Measurements from ENCODE around the gene MRPS35.

DNA sequence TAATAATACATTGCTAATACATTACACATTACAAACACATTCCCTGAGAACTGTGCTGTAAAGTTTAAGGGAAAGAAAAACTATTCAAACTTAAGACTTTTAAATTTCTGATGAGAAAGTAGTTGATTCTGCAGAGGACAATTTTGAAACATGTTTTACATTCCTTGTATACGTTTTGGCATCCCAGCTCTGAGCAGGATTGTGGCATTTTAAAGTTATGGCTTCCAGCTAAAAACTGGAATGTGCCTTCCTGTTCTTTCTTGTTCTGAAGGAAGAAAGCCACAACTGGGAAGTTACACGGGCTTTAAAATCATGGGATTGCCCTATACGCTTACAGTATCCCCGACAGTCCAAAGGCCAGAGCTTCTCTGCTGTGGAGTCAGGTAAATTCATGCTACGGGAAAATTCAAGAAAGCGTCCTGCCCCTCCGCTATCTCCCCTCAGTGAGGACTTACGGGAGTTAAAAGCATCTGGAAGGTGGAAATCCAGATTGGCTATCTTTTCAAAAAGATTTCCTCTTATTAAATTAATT, 58.6 kb downstream of the MRPS35 start:
- TF ChIP-seq CTCF (conservative IDR thresholded peaks at IDR 0.05) (no peak), EZH2 (IDR thresholded peaks at IDR 0.05; ENCODE audit: low read depth) (no peak)
